Peyer's patch (tissue), 4 donors: ENCODE data around the gene PRKAR1B.

Experiments used
- CTCF ChIP-seq, 6 experiments: fragments of 450-650 bp in 4 of 6; fragments of 200-600 bp in 2 of 6; sonication (generic) in 1 of 6; IDR thresholded peaks; one replicate each; pipeline ENCODE4 v1.5.1; 2017 to 2019; ENCODE audit warnings: antibody characterized with exemption in 6 of 6, mild to moderate bottlenecking in 3 of 6, moderate library complexity in 1 of 6
- POLR2A ChIP-seq, 2 donors: fragments of 450-650 bp; IDR thresholded peaks; one replicate each; pipeline ENCODE4 v1.5.1; 2017; ENCODE audit warnings: antibody characterized with exemption in 2 of 2, mild to moderate bottlenecking in 2 of 2, moderate library complexity in 2 of 2

- TF ChIP-seq CTCF (IDR thresholded peaks at IDR 0.05), result no peak
- TF ChIP-seq POLR2A (IDR thresholded peaks at IDR 0.05), result no peak
Measured at GRCh38 chr7:514242-514641, 212.8 kb downstream of the PRKAR1B start.
